Epithelial cell of proximal tubule (primary cell): ENCODE results near the gene C14orf132. TPM values are rescaled to one million over a fixed set of nuclear protein-coding genes. Genes with fewer than 3 reads are reported as not detected.
A peak's percentile ranks its signal among the peaks of the same experiment; 100 is the strongest.

Source experiments
- DNase-seq: peaks from one replicate; pipeline ENCODE4 v3.0.0-alpha.2; 2011; ENCODE audit warnings: low read depth
- H3K4me3 ChIP-seq: 2 replicates; pipeline ENCODE4 v1.5.1; 2011; ENCODE audit warnings: low read depth, mild to moderate bottlenecking, low read length
- total RNA-seq: library from RNA; depleted of rRNA; stranded (reverse); fragments of >200 nt; gene quantifications from 2 replicates; pipeline ENCODE4 v1.2.3, GENCODE V29; 2015
- TF ChIP-seq, protein P1 (sequence below): conservative IDR thresholded peaks from 2 replicates; pipeline ENCODE4 v1.5.1; 2012; ENCODE audit warnings: low read depth, mild to moderate bottlenecking, low read length

Gene C14orf132
- total RNA-seq, 1 donor from 2014 or later: 4.0 TPM

DNA sequence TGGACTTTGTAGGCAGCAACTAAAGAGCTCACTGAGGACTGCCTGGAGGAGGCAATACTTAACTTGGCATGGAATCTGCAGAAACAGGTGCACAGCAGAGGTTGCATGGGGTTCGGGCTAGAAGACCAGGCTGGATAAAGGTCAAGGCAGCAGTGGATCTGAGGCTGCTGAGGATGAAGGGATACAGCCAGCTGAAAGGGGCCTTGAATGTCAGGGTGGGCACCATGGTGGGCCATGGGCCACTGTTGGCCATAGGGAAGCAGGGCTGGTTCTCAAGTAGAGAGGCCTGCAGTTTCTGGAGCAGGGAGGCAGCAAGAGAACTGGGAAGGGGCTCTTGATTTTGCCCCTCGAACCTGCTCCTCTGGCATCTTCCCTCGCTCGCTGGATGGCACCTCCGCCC is 55.5 kb downstream of the C14orf132 start:
- no peak overlapping the region for H3K4me3 ChIP-seq
- TF ChIP-seq, protein P1, sequence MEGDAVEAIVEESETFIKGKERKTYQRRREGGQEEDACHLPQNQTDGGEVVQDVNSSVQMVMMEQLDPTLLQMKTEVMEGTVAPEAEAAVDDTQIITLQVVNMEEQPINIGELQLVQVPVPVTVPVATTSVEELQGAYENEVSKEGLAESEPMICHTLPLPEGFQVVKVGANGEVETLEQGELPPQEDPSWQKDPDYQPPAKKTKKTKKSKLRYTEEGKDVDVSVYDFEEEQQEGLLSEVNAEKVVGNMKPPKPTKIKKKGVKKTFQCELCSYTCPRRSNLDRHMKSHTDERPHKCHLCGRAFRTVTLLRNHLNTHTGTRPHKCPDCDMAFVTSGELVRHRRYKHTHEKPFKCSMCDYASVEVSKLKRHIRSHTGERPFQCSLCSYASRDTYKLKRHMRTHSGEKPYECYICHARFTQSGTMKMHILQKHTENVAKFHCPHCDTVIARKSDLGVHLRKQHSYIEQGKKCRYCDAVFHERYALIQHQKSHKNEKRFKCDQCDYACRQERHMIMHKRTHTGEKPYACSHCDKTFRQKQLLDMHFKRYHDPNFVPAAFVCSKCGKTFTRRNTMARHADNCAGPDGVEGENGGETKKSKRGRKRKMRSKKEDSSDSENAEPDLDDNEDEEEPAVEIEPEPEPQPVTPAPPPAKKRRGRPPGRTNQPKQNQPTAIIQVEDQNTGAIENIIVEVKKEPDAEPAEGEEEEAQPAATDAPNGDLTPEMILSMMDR: no peak
- DNase-seq: no peak

DNA sequence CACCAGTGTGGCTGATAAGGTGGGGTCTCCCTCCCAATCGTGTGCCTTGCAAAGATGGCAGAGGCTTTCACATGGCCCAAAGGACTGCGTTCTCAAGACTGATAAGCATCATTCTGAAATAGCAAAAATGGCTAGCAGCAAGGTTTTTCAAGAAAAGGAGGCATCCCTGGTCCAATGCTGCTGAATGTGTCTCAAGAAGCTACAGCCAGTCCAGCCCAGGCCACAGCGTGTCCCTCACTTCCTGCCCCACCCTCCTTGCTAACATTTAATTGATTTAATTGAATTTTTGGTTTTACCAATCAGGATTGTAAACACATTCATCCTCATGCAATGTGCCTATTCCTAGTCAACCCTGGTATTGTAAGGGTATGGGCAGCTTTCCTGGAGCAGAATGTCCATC is 55.9 kb downstream of the C14orf132 start:
- TF ChIP-seq, protein P1: no peak
- H3K4me3 ChIP-seq: no peak overlapping the region

DNA sequence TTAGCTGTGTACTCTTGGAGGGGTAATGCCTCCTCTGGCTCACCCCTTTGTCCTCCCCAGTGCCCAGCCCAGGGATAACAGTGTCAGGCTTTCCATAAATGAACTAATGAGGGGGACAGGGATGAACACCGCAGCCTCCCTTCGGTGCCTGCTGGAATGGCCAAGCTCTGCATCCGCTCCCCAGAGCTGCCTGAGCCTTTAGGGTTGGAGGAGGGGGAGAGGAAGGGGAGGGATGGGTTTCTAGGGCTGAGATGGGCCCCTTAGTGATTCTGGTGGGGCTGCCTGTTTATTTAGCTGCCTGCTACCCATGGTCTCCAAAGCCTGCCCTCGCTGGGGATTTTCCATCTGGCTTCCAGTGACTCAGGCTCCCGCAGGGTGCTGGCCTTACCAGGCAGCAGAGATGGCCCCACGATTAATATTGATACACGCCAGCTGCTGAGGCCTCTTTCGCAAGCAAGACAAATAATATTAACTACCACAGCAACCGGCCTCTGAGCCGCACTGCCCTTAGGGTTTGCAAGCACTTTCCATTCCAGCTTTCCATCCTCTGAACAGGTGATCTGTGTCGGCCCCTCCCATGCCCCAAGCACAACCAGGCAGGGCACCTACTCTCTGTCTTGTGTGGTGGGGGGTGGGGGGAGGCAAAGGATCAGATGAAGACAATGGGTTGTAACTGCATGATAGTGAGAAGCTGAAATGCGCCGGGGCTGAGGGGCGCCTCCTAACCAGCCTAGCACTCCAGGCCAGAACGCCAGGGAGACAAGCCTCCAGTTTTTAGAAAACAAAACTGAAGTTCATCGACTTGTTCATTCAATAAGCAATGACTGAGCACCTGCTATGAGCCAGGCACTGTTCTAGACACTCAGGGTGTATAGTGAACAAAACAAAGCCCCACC is 56.7 kb downstream of the C14orf132 start:
- H3K4me3 ChIP-seq: no peak overlapping the region
- TF ChIP-seq, protein P1: no peak
- no peak for DNase-seq

More for the DNA sequence above, 55.9 kb downstream of the C14orf132 start:
- DNase-seq: no peak

DNA sequence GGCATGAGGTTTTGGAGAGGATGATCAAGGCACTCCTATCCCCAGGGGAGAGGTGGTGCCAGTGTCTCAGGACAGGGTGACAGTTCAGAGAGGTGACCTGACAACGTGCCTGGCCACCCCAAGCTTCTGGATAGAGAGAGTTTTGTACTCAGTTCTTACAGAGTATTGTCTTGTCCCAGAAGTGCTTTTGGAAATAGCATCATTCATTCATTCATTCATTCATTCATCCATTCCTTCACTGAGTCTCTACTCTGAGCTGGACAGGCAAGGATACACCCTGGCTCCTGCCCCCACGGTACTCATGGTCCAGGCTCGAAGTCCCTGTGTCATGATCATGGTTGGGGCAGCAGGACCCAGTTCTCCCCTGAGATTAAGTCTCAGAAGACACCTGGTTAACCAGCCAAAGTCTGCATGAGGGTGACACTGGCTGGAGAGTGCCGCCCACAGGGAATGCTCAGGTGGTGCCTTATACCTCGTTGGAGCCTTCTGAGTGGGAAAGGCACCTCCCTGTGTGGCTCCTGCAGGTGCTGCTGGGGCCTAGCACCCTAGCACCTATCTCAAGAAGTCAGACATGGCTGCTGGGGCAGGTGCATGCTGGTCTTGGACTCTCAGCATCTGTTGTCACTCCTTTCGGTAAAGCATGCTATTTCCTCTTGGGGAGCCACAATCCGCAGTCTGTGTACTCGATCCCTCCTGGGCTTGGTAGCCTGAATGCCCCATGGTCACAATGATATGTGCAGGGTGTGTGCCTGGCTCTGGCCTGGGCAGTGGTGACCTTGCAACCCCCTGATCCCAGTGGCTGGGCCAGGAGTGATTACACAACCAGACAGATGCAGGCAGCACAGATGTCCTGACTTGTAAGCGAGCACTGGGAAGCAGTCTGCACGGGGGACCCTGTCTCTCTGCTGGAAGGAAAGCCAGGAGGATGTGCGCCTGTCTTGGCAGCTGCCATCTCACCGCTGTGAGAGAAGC is 57.8 kb downstream of the C14orf132 start:
- no peak overlapping the region for H3K4me3 ChIP-seq
- TF ChIP-seq, protein P1: no peak
- DNase-seq: no peak

DNA sequence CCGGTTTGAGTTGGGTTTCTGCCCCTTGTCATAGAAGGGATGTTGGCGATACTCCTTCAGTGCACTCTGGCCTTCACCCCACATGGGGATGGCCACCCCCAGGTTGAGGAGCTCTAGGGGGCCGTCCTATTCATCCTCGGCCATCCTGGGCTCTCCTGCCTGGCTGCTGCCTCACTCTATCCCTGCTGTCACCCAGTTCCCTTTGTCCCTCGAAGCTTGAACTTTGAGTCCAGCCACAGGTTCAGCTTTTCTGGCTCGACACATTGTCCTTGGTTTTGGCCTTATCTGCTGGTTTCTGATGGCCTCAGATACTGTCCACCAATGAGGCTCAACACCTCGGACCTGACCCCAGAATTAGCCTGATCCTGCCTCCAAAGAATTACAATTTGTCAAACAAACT is 58.6 kb downstream of the C14orf132 start:
- TF ChIP-seq, protein P1: no peak
- H3K4me3 ChIP-seq: no peak overlapping the region
- DNase-seq: no peak

DNA sequence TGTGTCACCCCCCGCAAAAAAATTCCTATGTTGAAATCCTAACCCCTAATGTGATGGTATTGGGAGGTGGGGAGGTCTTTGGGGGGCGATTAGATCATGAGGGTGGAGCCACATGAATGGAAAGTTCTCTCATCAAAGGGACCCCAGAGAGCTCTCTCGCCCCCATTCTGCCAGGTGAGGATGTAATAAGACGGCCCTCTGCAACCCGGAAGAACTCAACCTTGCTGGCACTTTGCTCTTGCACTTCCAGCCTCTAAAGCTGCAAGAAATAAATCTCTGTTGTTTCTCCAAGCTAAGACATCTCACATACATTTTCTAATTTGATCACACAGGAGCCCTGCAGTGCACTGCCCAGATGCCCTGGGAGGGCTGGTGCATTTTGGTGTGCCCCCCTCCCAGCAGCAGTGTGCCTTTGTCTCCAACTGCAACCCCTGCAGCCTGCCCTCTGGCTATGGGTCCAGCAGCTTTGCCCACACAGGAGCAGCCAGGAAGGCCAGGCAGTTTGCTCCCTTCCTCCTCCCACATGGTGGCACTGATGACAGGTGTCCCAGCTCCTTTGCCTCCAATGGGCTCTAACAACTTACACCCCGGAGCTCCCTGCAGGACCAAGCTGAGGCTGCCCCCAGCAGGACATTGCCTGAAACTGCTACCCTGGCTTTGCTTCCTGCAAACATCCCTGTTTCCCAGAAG is 59.3 kb downstream of the C14orf132 start:
- no peak for DNase-seq
- no peak overlapping the region for H3K4me3 ChIP-seq
- TF ChIP-seq, protein P1: peak; percentile 90
